GM21515 (cell line): Measurements from ENCODE around the gene DOP1A.
"Not testable (repeated sequence)": the region's sequence is repeated elsewhere in the genome, so short reads cannot be mapped to it uniquely, and the experiment has no call there.

Experiments
- ATAC-seq: cut with Tn5 transposase; IDR thresholded peaks from one replicate; pipeline ENCODE4 v1.9.1; 2021; ENCODE audit not compliant: unreplicated experiment

Gene DOP1A

GRCh38 chr6:83152913-83153312, 85.4 kb downstream of the DOP1A start:
- ATAC-seq = no peak

DNA sequence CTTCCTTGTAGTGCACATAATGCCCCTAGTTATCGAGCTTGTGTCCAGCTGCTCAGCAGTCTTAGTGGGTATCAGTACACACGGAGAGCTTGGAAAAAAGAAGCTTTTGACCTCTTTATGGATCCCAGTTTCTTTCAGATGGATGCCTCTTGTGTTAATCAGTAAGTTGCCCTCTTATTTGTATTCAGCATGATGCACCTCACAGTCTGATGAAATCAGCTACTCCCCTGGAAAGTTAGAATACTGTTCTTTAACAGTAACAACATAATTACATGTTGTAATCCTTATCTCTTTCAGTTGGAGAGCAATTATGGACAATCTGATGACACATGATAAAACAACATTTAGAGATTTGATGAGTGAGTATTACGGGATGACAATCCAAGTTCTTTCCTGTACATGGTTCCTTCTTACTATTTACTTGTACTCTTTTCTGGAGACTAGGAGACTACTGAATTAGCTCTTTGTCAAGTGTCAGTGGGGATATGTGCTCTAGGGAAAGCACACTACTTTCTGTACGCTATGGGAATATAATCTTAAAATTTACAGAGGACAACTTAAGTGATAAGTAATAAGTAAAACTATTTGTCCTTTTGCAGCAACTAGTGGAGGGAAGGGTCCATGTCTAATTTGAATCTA, 86.5 kb downstream of the DOP1A start:
- no peak for ATAC-seq

GRCh38 chr6:83155794-83156193, 88.3 kb downstream of the DOP1A start:
- no peak for ATAC-seq

DNA sequence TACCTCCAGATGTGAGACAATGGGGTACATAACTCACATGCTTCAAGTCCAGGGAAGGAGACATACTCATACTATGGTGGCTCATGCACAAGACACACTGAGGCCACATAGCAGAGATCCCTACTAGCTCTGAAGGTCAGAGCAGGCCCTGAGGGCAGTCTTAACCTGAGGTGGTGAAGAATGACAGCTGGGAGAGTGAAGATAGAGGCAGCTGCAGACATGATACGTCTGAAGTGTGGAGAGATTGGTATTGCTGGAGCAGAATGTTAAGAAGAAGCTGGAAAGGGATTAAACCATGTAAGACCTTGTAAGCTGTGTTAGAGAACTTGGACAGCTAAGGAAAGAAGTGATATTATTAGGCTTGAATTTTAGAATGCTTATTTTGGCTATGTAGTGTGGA, 92.7 kb downstream of the DOP1A start:
- ATAC-seq = no peak

DNA sequence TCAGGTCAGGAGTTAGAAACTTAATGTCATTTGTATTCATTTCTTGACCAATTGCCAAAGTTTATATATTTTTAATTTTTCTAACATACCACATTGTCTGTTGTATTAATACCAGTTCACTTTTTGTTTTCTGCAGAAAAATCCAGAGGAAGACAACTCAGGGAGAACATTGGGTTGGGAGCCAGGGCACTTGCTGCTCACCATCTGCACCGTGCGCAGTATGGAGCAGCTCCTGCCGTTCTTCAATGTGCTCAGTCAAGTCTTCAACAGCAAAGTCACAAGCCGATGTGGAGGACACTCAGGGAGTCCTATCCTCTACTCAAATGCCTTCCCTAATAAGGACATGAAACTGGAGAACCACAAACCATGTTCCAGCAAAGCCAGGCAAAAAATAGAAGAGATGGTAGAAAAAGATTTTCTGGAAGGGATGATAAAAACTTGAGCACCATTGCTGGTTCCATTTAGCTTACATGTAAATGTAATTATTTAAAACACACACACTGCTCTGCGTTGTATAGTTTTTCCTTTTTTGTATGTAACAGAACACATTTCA, 100.3 kb downstream of the DOP1A start:
- no peak for ATAC-seq

GRCh38 chr6:83168556-83168955, 101.1 kb downstream of the DOP1A start:
- ATAC-seq = no peak

GRCh38 chr6:83169106-83169505, 101.6 kb downstream of the DOP1A start:
- ATAC-seq = no peak

DNA sequence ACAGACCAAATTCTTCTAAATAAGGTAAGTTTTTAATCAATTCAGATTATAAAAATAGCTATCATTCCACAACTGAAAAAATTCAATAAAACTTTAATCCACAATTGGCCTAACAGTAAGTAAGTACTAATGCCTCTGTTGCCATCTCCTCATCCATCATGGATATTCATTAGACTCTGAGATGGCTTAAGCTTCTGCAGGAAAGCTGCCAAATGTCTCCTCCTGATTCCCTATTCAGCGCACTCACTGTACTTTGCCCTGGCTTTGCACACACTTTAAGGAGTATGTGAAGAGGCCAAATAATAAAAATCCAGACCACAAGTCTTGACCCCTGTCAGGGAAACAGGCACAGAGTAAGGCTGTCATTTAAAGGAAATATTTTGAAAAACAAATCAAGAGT, 102.0 kb downstream of the DOP1A start:
- no peak for ATAC-seq

GRCh38 chr6:83176246-83176645, 108.8 kb downstream of the DOP1A start:
- ATAC-seq = no peak

DNA sequence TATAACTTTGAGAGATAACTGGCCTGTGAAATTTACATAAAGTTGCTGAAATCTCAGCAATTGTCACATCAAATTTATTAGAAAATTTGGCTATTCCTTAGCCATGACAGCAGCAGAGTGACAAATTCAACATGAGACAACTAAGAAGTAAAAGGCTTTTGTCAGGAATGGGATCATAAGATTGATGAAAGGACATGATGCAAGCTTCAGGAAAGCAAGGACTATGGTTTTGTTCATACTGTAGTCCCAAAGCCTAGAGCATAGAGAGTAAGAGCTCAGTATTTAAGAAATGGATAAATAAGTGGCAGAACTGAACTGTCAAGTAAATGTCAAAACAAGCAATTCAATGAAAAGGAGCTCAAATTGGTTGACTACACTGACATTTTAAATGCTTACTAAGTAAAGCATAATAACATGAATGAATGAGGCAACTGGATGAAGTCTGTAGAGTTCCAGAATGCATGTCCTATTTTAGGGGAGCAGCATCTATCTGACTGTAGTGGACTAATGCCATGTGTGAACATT, 113.0 kb downstream of the DOP1A start:
- no peak for ATAC-seq

GRCh38 chr6:83182114-83182513, 114.6 kb downstream of the DOP1A start:
- no peak for ATAC-seq

DNA sequence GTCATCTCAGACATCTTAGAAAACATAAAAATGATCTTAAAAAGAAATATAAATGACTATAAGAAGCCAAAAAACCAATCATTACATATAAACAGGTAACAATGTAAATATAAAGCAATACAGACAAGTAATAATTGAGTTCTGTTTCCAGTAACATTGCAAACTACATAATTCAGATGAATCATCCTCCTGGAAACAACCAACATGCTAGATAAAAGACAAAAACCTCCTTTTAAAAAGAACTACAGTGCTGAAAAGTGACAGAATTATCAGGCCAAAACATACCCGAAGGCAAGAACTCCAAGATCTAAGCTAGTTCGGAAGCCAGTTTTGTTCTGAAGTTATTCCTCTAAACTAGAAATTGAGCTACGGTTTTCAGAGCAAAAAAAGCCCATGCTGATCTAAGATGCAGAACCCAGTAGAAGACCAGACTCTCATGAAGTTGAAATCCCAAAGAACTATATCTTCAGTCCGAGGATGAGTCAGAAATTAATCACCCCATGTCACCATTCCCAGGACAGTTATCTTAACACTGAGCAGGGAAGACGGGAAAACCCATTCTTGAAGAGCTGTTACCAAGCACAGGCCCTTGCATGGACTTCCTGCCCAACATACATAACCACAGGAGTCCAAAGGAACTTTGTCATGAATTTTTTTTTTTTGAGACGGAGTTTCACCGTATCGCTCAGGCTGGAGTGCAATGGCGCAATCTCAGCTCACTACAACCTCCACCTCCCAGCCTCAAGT, 115.8 kb downstream of the DOP1A start:
- no peak for ATAC-seq

DNA sequence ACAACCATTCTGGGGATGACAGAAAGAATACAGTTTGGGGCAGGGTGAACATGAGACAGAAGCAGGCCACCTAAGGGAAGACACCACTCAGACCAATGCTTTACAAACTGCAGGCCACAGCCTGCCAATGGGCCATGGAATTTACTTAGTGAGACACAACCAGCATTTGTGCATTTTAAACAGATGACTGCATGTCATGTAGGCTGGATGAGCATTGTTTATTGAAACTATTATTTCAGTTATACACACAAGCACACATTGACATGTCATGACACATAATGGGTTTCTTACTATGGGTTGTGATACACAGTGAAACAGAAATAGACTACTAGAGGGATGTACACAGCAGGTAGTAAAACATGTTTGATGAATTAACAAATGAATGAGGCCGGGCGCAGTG, 117.6 kb downstream of the DOP1A start:
- no peak for ATAC-seq

DNA sequence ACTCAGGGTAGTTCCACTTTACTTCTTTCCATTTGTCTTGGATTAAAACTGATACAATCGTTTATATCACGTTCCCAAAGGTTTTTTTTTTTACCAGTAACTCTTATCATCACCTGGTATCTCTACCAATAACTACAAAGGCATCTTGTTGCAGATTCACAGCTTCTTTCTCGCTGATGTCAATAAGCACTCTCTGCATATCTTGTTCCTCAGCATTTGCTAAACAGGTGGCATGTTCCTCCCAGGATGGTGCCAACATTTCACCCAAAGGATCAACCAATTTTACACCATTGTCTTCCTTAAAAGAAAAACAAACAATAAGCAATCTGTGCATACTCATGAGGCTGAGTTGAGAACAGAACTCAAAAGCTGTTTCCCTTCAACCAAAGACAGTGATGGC, 121.0 kb downstream of the DOP1A start:
- ATAC-seq = no peak

DNA sequence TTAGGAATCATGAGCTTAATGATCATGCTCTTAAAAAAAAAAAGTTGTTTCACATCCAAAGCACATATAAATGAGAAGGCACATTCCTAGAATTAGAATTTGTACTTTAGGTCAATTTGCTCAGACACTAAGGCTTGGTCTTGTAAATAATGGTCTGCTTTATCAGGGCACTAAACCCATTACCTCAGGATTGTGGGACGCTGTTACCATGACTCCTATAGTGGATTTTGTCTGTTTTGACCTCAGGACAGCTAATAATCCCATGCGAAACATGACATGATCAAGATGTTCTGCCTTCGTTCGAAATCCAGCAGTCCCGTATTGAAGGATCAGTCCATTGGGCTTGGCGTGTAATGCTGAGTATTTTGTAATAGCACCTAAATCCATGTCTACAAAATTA, 123.2 kb downstream of the DOP1A start:
- ATAC-seq = no peak

DNA sequence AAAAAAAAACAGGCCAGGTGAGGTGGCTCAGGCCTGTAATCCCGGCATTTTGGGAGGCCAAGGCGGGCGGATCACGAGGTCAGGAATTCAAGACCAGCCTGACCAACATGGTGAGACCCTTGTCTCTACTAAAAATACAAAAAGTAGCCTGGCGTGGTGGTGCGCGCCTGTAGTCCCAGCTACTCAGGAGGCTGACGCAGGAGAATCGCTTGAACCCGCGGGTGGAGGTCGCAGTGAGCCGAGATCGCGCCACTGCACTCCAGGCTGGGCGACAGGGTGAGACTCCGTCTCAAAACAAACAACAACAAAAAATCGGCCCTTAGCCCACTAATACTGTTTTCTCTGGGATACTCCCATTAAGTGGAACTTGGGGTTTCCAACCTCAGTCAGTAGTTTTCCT, 124.5 kb downstream of the DOP1A start:
- not testable (repeated sequence) for ATAC-seq

DNA sequence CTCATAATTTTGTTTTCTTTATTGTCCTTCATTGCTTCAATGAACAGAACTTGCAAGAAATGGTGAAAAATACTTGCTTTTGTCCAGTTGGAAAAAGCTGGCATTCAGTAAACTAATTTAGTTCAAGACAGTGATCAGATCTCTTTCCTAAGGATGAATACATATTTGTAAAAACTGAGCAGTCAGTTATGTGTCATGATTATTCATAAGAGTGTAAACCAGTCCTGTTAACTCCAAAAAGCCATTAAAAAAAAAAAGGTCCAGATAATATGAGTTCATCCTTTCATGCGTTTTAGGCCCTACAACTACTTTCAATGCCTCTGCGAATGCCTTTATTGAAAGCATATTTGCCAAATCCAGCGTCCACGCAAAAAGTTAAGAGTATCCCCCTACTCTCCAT, 125.0 kb downstream of the DOP1A start:
- ATAC-seq = no peak

- peak; percentile 98 for ATAC-seq
Measured at GRCh38 chr6:83192871-83193746, 125.6 kb downstream of the DOP1A start, which contains the start of the genes PGM3 and RWDD2A. TSS of gene PGM3 (minus strand) at chr6:83193265. CDS start at chr6:83191012, 2,253 bp downstream. TSS of gene RWDD2A (plus strand) at chr6:83193357. CDS start at chr6:83194452, 1,095 bp downstream.

DNA sequence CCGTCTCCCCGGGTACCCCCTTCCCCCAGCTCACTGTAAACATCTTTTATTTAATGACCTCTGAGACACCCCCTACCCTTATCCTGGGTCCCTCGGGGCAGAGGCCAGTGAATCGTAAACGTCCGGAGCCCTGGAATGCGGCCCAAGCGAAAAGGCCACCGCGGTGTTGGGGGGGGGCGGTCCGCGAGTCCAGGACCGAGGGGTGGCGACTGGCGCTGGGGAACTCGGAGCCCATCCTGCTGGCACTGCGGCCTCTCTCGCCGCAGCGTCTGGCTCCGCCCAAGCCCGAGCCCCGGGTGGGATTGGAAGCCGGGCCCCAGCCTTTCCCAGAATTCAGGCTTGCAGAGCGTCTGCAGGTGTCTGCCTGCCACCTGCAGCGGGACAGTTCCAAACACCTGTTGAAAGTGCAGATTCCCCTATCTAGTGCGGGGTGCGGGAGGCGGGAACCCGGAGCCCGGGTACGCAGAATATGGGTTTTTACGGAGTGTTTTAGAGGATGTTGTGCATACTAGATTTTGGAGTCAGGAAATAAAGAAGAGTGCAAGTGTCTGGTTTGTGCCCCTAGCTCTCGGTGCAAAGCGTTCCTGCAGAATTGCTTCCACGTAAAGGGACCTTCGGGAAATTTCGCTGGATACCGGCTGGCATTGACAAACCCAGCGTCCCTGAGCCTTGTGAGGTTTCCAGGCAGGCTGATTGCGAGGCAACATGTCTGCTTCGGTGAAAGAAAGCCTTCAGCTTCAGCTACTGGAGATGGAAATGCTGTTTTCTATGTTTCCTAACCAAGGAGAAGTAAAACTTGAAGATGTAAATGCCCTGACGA, 126.5 kb downstream of the DOP1A start:
- peak; percentile 16 for ATAC-seq

GRCh38 chr6:83198486-83199172, 131.2 kb downstream of the DOP1A start:
- ATAC-seq = no peak
